Measurements from ENCODE around the gene HLA-DRA.
"Not testable (repeated sequence)": the region's sequence is repeated elsewhere in the genome, so short reads cannot be mapped to it uniquely, and the experiment has no call there.

Gene HLA-DRA

GRCh38 chr6:32473376-32474348 is 34.0 kb downstream of the HLA-DRA start:
- DNase-seq (ENCODE audit: extremely low read depth in 1 of 2, low read depth in 1 of 2), result not testable (repeated sequence)

DNA sequence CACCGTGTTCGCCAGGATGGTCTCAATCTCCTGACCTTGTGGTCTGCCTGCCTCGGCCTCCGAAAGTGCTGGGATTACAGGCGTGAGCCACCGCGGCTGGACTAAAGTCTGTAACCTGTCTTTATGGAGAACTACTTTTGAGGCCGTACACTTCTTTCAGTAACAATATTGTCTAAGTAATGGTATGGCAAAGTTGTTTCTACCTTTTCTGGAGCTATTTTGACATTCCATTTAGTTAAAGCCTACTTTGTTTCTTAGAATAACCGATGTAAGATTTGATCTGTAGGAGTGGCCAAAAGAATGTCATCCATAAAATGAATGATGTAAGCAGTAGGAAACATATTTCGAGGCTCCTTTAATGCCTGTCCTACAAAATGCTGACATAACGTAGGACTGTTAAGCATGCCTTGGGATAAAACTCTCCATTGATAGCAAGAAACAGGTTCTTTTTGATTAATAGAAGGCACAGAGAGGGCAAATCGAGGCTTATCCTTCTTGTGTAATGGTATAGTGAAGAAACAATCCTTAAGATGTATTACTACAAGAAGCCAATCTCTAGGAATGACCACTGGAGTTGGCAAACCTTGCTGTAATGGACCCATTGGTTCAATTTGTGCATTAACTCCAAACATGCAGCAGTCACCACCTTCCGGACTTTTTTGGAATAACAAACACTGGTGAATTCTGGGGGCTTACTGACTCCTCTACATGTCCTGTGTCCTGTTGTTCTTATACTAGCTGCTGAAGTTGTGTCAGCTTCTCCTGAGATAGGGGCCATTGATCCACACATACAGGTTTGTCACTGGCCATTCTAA is 35.9 kb downstream of the HLA-DRA start:
- DNase-seq (ENCODE audit: extremely low read depth in 1 of 2, low read depth in 1 of 2), result no peak

- no peak for DNase-seq (ENCODE audit: extremely low read depth in 1 of 2, low read depth in 1 of 2)
These were observed 44.4 kb downstream of the HLA-DRA start for GRCh38 chr6:32483968-32484613.

- no peak for DNase-seq (ENCODE audit: extremely low read depth in 1 of 2, low read depth in 1 of 2)
These were observed 44.9 kb downstream of the HLA-DRA start for GRCh38 chr6:32484614-32484998.

DNA sequence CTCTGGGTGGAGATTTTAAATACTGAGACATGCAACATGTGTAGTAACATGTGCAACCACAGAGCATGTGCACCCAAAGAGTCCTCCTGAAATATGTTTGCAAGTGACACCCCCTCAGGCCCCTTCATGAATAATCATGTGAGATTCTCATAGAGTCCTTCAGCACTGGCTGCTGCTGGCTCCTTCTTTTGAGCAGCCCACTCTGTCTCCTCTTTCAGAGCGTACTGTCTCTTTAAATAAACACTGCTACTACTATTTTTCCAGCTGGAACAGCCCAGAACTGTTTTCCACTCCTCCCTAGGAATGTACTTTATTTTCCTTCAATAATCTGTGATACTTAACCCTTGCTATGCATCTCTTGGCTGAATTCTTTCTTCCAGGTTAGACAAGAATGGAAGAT is 48.4 kb downstream of the HLA-DRA start:
- no peak for DNase-seq (ENCODE audit: extremely low read depth in 1 of 2, low read depth in 1 of 2)

DNA sequence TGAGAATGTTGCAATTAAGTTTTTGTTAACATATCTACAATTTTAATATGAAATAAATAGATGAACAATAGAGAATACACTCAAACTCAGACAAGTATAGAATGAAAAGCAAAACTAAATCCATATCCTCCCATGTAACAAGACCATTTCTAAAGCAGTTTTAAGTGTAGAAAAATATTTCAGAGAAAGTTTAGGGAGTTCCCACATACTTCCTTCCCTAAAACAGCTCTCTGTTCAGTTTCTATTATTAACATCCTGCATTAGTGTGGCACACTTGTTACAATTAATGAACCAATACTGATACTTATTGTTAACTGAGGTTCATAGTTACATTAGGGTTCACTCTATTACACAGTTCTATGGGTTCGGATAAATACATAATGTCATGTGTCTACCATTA is 52.0 kb downstream of the HLA-DRA start:
- DNase-seq (ENCODE audit: extremely low read depth in 1 of 2, low read depth in 1 of 2), result no peak

- no peak for DNase-seq (ENCODE audit: extremely low read depth in 1 of 2, low read depth in 1 of 2)
These were observed 52.7 kb downstream of the HLA-DRA start for GRCh38 chr6:32492351-32492750.
